Measurements from ENCODE around the gene VAMP1.
"Not testable (repeated sequence)": the region's sequence is repeated elsewhere in the genome, so short reads cannot be mapped to it uniquely, and the experiment has no call there.

Gene VAMP1

GRCh38 chr12:6450091-6450868 is 20.2 kb downstream of the VAMP1 start:
- no peak for DNase-seq

- no peak for DNase-seq
Observed at GRCh38 chr12:6444704-6445688, 25.5 kb downstream of the VAMP1 start, which contains the start of gene CD27. TSS of gene CD27 (plus strand) at chr12:6444955. CDS start at chr12:6445096, 141 bp downstream.

- DNase-seq: no peak
Observed at GRCh38 chr12:6444031-6444430, 26.4 kb downstream of the VAMP1 start.

GRCh38 chr12:6443361-6443983 is 27.0 kb downstream of the VAMP1 start:
- no peak for DNase-seq

- no peak for DNase-seq
Observed at GRCh38 chr12:6442836-6443235, 27.6 kb downstream of the VAMP1 start.

GRCh38 chr12:6440391-6440790 is 30.1 kb downstream of the VAMP1 start:
- no peak for DNase-seq

- DNase-seq: no peak
Observed at GRCh38 chr12:6438345-6438744, 32.1 kb downstream of the VAMP1 start.

GRCh38 chr12:6437586-6437985 is 32.9 kb downstream of the VAMP1 start:
- DNase-seq: no peak

- no peak for DNase-seq
Observed at GRCh38 chr12:6435961-6436715, 34.3 kb downstream of the VAMP1 start.

- DNase-seq: no peak
Observed at GRCh38 chr12:6434205-6435140, 36.0 kb downstream of the VAMP1 start.

GRCh38 chr12:6432991-6433390 is 37.5 kb downstream of the VAMP1 start:
- DNase-seq: no peak

- DNase-seq: no peak
Observed at GRCh38 chr12:6430124-6430989, 40.1 kb downstream of the VAMP1 start.

- DNase-seq: no peak
Observed at GRCh38 chr12:6428326-6428725, 42.2 kb downstream of the VAMP1 start.

- not testable (repeated sequence) for DNase-seq
Observed at GRCh38 chr12:6427796-6428195, 42.7 kb downstream of the VAMP1 start.

GRCh38 chr12:6426882-6427671 is 43.4 kb downstream of the VAMP1 start:
- no peak for DNase-seq

GRCh38 chr12:6425590-6426531 is 44.6 kb downstream of the VAMP1 start:
- no peak for DNase-seq

GRCh38 chr12:6424866-6425265 is 45.6 kb downstream of the VAMP1 start:
- no peak for DNase-seq

GRCh38 chr12:6424008-6424347 is 46.5 kb downstream of the VAMP1 start:
- no peak for DNase-seq
